K562 treated with DMSO at 1 percent for 48 hours (cell line): ENCODE results near the gene PPP1R9A. TPM values are rescaled to one million over a fixed set of nuclear protein-coding genes. Genes with fewer than 3 reads are reported as not detected.

Source experiments
- total RNA-seq: library from RNA; unstranded; fragments of 300-600 nt; gene quantifications from 2 replicates; pipeline ENCODE4 v1.2.3, GENCODE V29; 2022; ENCODE audit warnings: low replicate concordance; ENCODE audit errors: extremely low read depth

PPP1R9A gene
- not detected in 2 replicates for total RNA-seq

DNA sequence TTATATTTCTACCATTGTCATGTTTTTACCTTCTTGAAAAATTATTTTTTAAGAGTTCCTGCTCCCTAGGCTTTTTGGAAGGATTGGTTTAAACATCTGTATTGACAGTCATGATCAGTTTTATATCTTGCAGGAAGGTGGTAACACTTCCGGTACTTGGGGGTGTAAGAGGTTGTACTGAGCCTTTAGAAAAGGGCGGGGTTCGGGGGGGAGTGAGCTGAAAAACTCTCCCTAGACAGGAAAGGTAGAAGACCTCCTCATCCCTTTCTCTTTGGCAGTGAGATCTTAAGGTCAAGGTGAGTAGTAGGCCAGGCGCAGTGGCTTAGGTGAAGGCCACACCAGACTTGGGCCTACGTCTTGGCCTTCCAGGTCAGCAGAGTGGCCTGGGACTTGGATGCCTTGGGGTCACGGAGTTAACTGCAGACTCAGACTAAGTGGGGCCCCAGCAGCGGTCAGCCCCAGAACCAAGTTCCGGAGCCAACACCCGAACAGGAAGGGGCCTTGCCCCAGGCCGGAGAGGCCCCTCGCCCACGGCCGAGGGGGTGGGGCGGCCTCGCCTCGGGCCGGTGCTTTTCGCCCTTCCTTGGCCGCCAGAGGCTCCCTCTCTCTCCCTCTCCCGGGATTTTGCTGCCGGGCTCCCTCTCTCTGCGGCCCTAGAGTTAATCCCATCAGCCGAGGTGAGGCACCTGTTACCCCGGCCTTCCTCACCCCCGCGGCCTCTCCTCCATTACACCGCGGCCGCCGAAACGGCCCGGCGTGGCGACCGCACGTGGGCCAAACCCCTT, at the start of gene PPP1R9A:
TSS of gene PPP1R9A (plus strand) at position 569 of the 785 bp plus-strand sequence. CDS start 2,520 bp downstream, outside the sequence.

DNA sequence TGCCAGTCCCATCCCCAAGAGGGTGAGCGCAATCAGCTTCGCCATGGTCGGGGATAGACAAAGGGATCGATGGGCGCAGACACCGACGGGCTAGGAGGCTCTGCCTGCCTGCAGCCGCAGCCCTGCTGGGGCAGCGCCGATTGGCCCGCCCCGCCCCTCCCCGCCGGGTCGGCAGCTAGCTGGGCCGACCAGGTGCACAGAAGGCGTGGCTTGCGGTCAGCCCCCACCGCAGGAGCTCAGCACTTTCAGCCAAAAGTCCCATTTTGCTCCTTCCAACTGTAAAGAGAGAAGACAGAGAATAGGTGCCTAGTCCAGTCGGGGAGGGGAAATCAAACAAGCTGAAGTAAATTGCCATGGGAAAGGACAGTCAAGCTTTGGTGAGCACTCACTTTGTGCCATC, 417.0 kb downstream of the PPP1R9A start, which contains the start of gene PON1:
TSS of gene PON1 (minus strand) at position 102 of the 400 bp plus-strand sequence. CDS start at position 45, 57 bp downstream.

